K562 (cell line): Measurements from ENCODE around the gene DNAH8. TPM values are rescaled to one million over a fixed set of nuclear protein-coding genes. Genes with fewer than 3 reads are reported as not detected.

Experiments
- ATAC-seq: fragments of 200-7000 bp; cut with Tn5 transposase; 3 replicates; pipeline ENCODE4 v1.9.1; 2020; ENCODE audit warnings: moderate library complexity
- BruUV-seq: library from RNA; stranded (reverse); fragments of 400-500 nt; replicated peaks from 2 replicates; lab custom pipeline; 2021; lab: Mats Ljungman, UMichigan
- CTCF ChIA-PET: fragments of 300-600 bp; formaldehyde crosslinking; extraction: SDS; loops from one replicate; lab custom pipeline; 2021; ENCODE audit warnings: low intra/inter-chr PET ratio; lab: Yijun Ruan, JAX
- POLR2A ChIA-PET: fragments of 300-600, 350-650 bp; sonication (Branson Sonifier 250); formaldehyde crosslinking; extraction: SDS; loops from one replicate; lab custom pipeline; 2021; ENCODE audit warnings: antibody characterized with exemption, inconsistent platforms; lab: Yijun Ruan, JAX
- DNase-seq, 4 experiments: peaks; one replicate each; pipeline versions ENCODE4 v3.0.0 to v3.0.0-alpha.2; 2011 to 2018; ENCODE audit warnings: low spot score in 3 of 4, mixed read lengths in 3 of 4; ENCODE audit errors: extremely low read depth in 1 of 4
- FAIRE-seq: peaks from 2 replicates; lab custom pipeline; 2011; peaks lifted over from hg19 to GRCh38; lab: Jason Lieb, UNC
- H2AFZ ChIP-seq: 2 replicates; pipeline ENCODE4 v1.6.0; 2011; ENCODE audit warnings: low read depth, low read length, control low read depth, inconsistent platforms
- H3K27ac ChIP-seq: fragments of 200-600 bp; 3 replicates; pipeline ENCODE4 v1.8.0; 2011; ENCODE audit warnings: low read depth, mild to moderate bottlenecking, control low read depth, inconsistent platforms, low read length, moderate library complexity, mixed read lengths; ENCODE audit errors: extremely low read depth
- H3K27me3 ChIP-seq, 2 experiments: fragments of 300-600 bp in 1 of 2; 2 replicates in 1 of 2; 3 replicates in 1 of 2; pipeline versions ENCODE4 v1.6.0 to v1.8.0; 2011; ENCODE audit warnings: inconsistent platforms in 2 of 2, low read length in 2 of 2, mild to moderate bottlenecking in 1 of 2, mixed read lengths in 1 of 2, moderate library complexity in 1 of 2; ENCODE audit not compliant: control insufficient read depth in 2 of 2, insufficient read depth in 2 of 2
- H3K36me3 ChIP-seq: fragments of 300-600 bp; 3 replicates; pipeline ENCODE4 v1.8.0; 2011; ENCODE audit warnings: mild to moderate bottlenecking, low read length, inconsistent platforms; ENCODE audit not compliant: control insufficient read depth, insufficient read depth
- H3K4me1 ChIP-seq, 2 experiments: fragments of 200-600 bp in 1 of 2; replicated peaks in 1 of 2; 2 replicates in 1 of 2; 3 replicates in 1 of 2; pipeline versions ENCODE4 v1.5.1 to v1.8.0; 2011; ENCODE audit warnings: inconsistent platforms in 2 of 2, low read length in 2 of 2, mild to moderate bottlenecking in 1 of 2, mixed read lengths in 1 of 2, moderate library complexity in 1 of 2; ENCODE audit not compliant: control insufficient read depth in 2 of 2, insufficient read depth in 2 of 2
- H3K4me2 ChIP-seq: 2 replicates; pipeline ENCODE4 v1.6.1; 2011; ENCODE audit warnings: low read length, control low read depth, inconsistent platforms, mixed read lengths; ENCODE audit not compliant: insufficient read depth
- H3K4me3 ChIP-seq: fragments of 200-600 bp; sonication (generic), shearing (Covaris generic); 2 replicates; pipeline ENCODE4 v1.5.1; 2016; ENCODE audit warnings: control low read depth, inconsistent platforms
- H3K79me2 ChIP-seq: fragments of 200-600 bp; 3 replicates; pipeline ENCODE4 v1.8.0; 2011; ENCODE audit warnings: low read length, inconsistent platforms; ENCODE audit not compliant: control insufficient read depth, insufficient read depth
- H3K9ac ChIP-seq, 2 experiments: 2 replicates each; pipeline versions ENCODE4 v1.6.0 to v1.6.1; 2011; ENCODE audit warnings: low read depth in 2 of 2, low read length in 2 of 2, control low read depth in 1 of 2, inconsistent platforms in 1 of 2, mild to moderate bottlenecking in 1 of 2, mixed read lengths in 1 of 2; ENCODE audit not compliant: insufficient read depth in 1 of 2
- H3K9me1 ChIP-seq: one replicate; pipeline ENCODE4 v1.6.0; 2011; ENCODE audit warnings: inconsistent platforms, mild to moderate bottlenecking, low read length, moderate library complexity; ENCODE audit not compliant: control insufficient read depth, insufficient read depth
- H3K9me3 ChIP-seq: replicated peaks from 2 replicates; pipeline ENCODE4 v1.5.1; 2011; ENCODE audit warnings: low read depth, low read length, inconsistent platforms; ENCODE audit not compliant: control insufficient read depth, insufficient read depth
- H4K20me1 ChIP-seq: replicated peaks from 2 replicates; pipeline ENCODE4 v1.6.1; 2011; ENCODE audit warnings: low read length, inconsistent platforms, mixed read lengths; ENCODE audit not compliant: control insufficient read depth, insufficient read depth
- ATF7 ChIP-seq: fragments of 450-650 bp; IDR thresholded peaks from 2 replicates; pipeline ENCODE4 v1.7.1; 2014; ENCODE audit warnings: mild to moderate bottlenecking, moderate library complexity
- FOSL1 ChIP-seq: fragments of 200-800 bp; sonication (Bioruptor generic); conservative IDR thresholded peaks from 2 replicates; pipeline ENCODE4 v1.6.1; 2016; ENCODE audit warnings: missing genetic modification characterization, missing compliant biosample characterization
- KLF10 ChIP-seq: fragments of 250-450 bp; sonication (Bioruptor Pico); IDR thresholded peaks from 2 replicates; pipeline ENCODE4 v1.6.1; 2021; ENCODE audit warnings: matching md5 sums
- PHF21A ChIP-seq: fragments of 450-650 bp; IDR thresholded peaks from 2 replicates; pipeline ENCODE4 v1.6.1; 2017; ENCODE audit warnings: low read depth, borderline replicate concordance
- RAD21 ChIP-seq, 2 experiments: fragments of 250-450 bp in 1 of 2; fragments of 450-650 bp in 1 of 2; sonication (Bioruptor Pico) in 1 of 2; formaldehyde crosslinking in 1 of 2; IDR thresholded peaks in 1 of 2; conservative IDR thresholded peaks in 1 of 2; 2 replicates each; pipeline versions ENCODE4 v1.4.0 to v1.8.0; 2020 to 2022; ENCODE audit warnings: mild to moderate bottlenecking in 2 of 2, moderate library complexity in 1 of 2
- SAFB2 ChIP-seq: fragments of 200-400 bp; formaldehyde crosslinking; IDR thresholded peaks from 2 replicates; pipeline ENCODE4 v1.6.1; 2018; ENCODE audit warnings: borderline replicate concordance, low read length, low read depth, moderate library complexity; ENCODE audit not compliant: severe bottlenecking
- SMC3 ChIP-seq: conservative IDR thresholded peaks from 2 replicates; pipeline ENCODE4 v1.6.1; 2011; ENCODE audit warnings: low read depth, low read length, improper control_type of control experiment; ENCODE audit not compliant: insufficient read depth
- ZNF274 ChIP-seq: IDR thresholded peaks from 2 replicates; pipeline ENCODE4 v1.6.1; 2011; ENCODE audit warnings: low read depth, mild to moderate bottlenecking, low read length, moderate library complexity, borderline replicate concordance
- WGBS: fragments of 100-300 bp; shearing (Covaris generic); methylation state at CpG from one replicate; pipeline ENCODE4 v1.1.6; 2016; ENCODE audit warnings: low coverage, mixed read lengths; ENCODE audit not compliant: insufficient coverage; ENCODE audit errors: missing lambda C conversion rate; 5-methylcytosine and 5-hydroxymethylcytosine counted together
- in situ Hi-C: fragments of 300-500 bp; cut with MboI; formaldehyde crosslinking; loops from 4 replicates; pipeline ENCODE4 v1.15.0; 2018; ENCODE audit warnings: inconsistent platforms, mixed read lengths
- intact Hi-C: fragments of 100-400 bp; cut with micrococcal nuclease; formaldehyde crosslinking; loops from 2 replicates; pipeline ENCODE4 v1.14.2; 2022
- polyA plus RNA-seq, 8 experiments: library from polyadenylated mRNA; depleted of rRNA in 4 of 8; stranded (reverse) in 5 of 8; unstranded in 3 of 8; fragments of >200 nt; fragmentation: Nextera tagmentation in 2 of 8; fragmentation: Illumina TruSeq in 1 of 8; extraction: Ambion mirVana in 2 of 8; extraction: Trizol in 1 of 8; gene quantifications; 2 replicates each; pipeline versions ENCODE4 v1.2.1 to v1.2.3, GENCODE V29; 2011 to 2014; ENCODE audit warnings: inconsistent platforms in 1 of 8, missing spikeins in 1 of 8
- total RNA-seq, 7 experiments: library from RNA; depleted of rRNA in 6 of 7; stranded (reverse); fragments of >200 nt in 6 of 7; fragmentation: Illumina TruSeq in 2 of 7; extraction: Trizol in 2 of 7; gene quantifications; 2 replicates each; pipeline versions ENCODE4 v1.2.1 to v1.2.3, GENCODE V29; 2011 to 2021; ENCODE audit warnings: low replicate concordance in 1 of 7
- TF ChIP-seq, protein P1 (sequence below), 3 experiments: IDR thresholded peaks in 2 of 3; conservative IDR thresholded peaks in 1 of 3; 2 replicates each; pipeline ENCODE4 v1.5.1; 2011 to 2012; ENCODE audit warnings: low read length in 3 of 3, mild to moderate bottlenecking in 3 of 3, control low read depth in 2 of 3, improper control_type of control experiment in 1 of 3, inconsistent platforms in 1 of 3, low read depth in 1 of 3, mixed read lengths in 1 of 3, moderate library complexity in 1 of 3; ENCODE audit not compliant: insufficient read depth in 2 of 3
- TF ChIP-seq, protein P2 (sequence below): sonication (generic); formaldehyde crosslinking; IDR thresholded peaks from 2 replicates; pipeline ENCODE4 v1.8.0; 2022; ENCODE audit warnings: mild to moderate bottlenecking, missing genetic modification reagents
- TF ChIP-seq, protein P3 (sequence below): IDR thresholded peaks from 2 replicates; pipeline ENCODE4 v1.6.1; 2011; ENCODE audit warnings: borderline replicate concordance, low read depth, mild to moderate bottlenecking, moderate library complexity, low read length; ENCODE audit not compliant: insufficient read depth, poor library complexity, severe bottlenecking
- TF ChIP-seq, protein P4 (sequence below): IDR thresholded peaks from 2 replicates; pipeline ENCODE4 v1.6.1; 2012; ENCODE audit warnings: low read depth, low read length, improper control_type of control experiment, borderline replicate concordance

The DNAH8 gene
- total and polyA plus RNA-seq, 9 of the 15 experiments (the other 6 are each of a cell fraction or from before 2014, with no cell fraction given): 1.2 to 4.2 (median 2.9) TPM

DNA sequence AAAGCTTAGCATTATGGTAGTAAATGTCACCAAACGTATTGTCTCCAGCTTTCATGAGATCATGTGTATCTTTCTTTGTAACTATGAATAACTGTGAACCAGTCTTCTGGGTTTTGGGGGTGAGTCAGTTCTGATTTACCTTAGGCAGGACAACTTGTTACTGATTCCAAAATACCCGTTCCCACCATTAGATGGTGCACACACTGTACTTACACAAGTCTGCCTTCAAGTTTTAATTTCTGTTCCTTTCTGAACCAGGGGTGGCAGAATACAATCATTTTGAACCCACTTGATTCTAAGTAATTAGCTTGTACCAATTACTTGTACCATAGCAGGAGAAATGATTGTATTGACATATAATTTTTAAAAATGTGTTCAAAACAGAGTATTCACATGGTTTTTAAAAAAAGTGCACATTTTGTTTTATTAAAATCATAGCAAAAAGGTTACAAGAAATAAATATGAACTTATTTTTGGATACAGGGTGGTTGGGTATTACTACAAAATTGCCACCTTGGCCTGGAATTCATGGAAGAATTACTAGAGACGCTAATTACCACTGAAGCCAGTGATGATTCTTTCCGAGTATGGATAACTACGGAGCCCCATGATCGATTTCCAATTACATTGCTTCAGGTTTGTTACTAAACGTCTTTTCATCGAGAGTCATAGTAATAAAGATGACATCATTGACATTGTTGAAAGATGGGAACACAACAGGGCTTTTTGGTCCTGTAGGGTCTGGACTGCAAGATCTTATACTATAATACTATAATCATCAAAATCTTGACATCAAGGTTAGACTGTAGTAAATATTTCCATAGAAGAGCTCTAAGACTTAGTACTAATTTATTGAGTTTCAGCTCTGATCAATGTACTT lies 258.3 kb downstream of the DNAH8 start:
- Histone ChIP-seq H3K36me3 (no peaks in the 10 kb centered on the region), H3K27me3 (peaks cover 0 to 6% of the 10 kb centered on the region in 2 experiments; a peak in 2 of 5 replicates), H3K4me1 (peaks cover 0 to 4% of the 10 kb centered on the region in 2 experiments; a peak in 2 of 5 replicates), H2AFZ (no peak overlapping the region), H3K9ac (no peak overlapping the region), H4K20me1 (no peaks in the 10 kb centered on the region), H3K4me3 (no peak overlapping the region), H3K4me2 (no peak overlapping the region), H3K9me1 (no peaks in the 10 kb centered on the region), H3K79me2 (no peaks in the 10 kb centered on the region), H3K27ac (no peak overlapping the region), H3K9me3 (no peaks in the 10 kb centered on the region)
- no TSS peak for BruUV-seq
- DNase-seq (peak; percentile 58 to 78 (median 65)), FAIRE-seq (peak; percentile 91), ATAC-seq (peak; percentile 97)
- in situ Hi-C loops: no loop called here
- 4% methylated on average over 8 of the region's 8 CpGs for WGBS
- POLR2A ChIA-PET: interaction anchor here (0.5 to 0.6 kb wide), 2 partner anchors 24 to 208 kb away, joined by 3 read pairs; no protein-coding TSS in a partner anchor
- intact Hi-C loops: loop anchor here (1.0 kb wide), 2 partner anchors 329 to 337 kb away; no protein-coding TSS in a partner anchor
- CTCF ChIA-PET: interaction anchor here (0.6 to 2.1 kb wide), 8 partner anchors 115 to 336 kb away, joined by 3 to 16 read pairs (median 4); no protein-coding TSS in a partner anchor
- peak; percentile 78 for TF ChIP-seq SMC3
- TF ChIP-seq, protein P1, sequence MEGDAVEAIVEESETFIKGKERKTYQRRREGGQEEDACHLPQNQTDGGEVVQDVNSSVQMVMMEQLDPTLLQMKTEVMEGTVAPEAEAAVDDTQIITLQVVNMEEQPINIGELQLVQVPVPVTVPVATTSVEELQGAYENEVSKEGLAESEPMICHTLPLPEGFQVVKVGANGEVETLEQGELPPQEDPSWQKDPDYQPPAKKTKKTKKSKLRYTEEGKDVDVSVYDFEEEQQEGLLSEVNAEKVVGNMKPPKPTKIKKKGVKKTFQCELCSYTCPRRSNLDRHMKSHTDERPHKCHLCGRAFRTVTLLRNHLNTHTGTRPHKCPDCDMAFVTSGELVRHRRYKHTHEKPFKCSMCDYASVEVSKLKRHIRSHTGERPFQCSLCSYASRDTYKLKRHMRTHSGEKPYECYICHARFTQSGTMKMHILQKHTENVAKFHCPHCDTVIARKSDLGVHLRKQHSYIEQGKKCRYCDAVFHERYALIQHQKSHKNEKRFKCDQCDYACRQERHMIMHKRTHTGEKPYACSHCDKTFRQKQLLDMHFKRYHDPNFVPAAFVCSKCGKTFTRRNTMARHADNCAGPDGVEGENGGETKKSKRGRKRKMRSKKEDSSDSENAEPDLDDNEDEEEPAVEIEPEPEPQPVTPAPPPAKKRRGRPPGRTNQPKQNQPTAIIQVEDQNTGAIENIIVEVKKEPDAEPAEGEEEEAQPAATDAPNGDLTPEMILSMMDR (IDR thresholded peaks at IDR 0.05 in 2 of 3, conservative IDR thresholded peaks at IDR 0.05 in 1 of 3; ENCODE audit: insufficient read depth in 2 of 3, low read depth in 1 of 3, low read length in 3 of 3): peak; percentile 81 to 99 (median 97)
- TF ChIP-seq ATF7: peak; percentile 43; the same call in 1 of the 2 replicates
- TF ChIP-seq, protein P2, sequence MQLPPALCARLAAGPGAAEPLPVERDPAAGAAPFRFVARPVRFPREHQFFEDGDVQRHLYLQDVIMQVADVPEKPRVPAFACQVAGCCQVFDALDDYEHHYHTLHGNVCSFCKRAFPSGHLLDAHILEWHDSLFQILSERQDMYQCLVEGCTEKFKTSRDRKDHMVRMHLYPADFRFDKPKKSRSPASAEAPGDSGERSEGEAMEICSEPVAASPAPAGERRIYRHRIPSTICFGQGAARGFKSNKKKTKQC (CRISPR knock-in tag): no peak
- TF ChIP-seq RAD21 (CRISPR knock-in tag; conservative IDR thresholded peaks at IDR 0.05 in 1 of 2, IDR thresholded peaks at IDR 0.05 in 1 of 2): peak; percentile 77 to 88
- TF ChIP-seq, protein P3, sequence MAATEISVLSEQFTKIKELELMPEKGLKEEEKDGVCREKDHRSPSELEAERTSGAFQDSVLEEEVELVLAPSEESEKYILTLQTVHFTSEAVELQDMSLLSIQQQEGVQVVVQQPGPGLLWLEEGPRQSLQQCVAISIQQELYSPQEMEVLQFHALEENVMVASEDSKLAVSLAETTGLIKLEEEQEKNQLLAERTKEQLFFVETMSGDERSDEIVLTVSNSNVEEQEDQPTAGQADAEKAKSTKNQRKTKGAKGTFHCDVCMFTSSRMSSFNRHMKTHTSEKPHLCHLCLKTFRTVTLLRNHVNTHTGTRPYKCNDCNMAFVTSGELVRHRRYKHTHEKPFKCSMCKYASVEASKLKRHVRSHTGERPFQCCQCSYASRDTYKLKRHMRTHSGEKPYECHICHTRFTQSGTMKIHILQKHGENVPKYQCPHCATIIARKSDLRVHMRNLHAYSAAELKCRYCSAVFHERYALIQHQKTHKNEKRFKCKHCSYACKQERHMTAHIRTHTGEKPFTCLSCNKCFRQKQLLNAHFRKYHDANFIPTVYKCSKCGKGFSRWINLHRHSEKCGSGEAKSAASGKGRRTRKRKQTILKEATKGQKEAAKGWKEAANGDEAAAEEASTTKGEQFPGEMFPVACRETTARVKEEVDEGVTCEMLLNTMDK: peak; percentile 69
- TF ChIP-seq, protein P4, sequence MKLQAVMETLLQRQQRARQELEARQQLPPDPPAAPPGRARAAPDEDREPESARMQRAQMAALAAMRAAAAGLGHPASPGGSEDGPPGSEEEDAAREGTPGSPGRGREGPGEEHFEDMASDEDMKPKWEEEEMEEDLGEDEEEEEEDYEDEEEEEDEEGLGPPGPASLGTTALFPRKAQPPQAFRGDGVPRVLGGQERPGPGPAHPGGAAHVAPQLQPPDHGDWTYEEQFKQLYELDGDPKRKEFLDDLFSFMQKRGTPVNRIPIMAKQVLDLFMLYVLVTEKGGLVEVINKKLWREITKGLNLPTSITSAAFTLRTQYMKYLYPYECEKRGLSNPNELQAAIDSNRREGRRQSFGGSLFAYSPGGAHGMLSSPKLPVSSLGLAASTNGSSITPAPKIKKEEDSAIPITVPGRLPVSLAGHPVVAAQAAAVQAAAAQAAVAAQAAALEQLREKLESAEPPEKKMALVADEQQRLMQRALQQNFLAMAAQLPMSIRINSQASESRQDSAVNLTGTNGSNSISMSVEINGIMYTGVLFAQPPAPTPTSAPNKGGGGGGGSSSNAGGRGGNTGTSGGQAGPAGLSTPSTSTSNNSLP: peak; percentile 82; the same call in 1 of the 2 replicates
- no peak for TF ChIP-seq KLF10 (CRISPR knock-in tag)
- 0 out of 2 replicates have a peak, but pooled peaks have one; percentile 29 for TF ChIP-seq PHF21A
- TF ChIP-seq ZNF274: no peak
- TF ChIP-seq SAFB2: no peak
- TF ChIP-seq FOSL1 (tag): 0 out of 2 replicates have a peak, but pooled peaks have one; percentile 26
